T47D (cell line): ENCODE data around the gene SPATA32.
A peak's percentile ranks its signal among the peaks of the same experiment; 100 is the strongest.
"Not testable (repeated sequence)": the region's sequence is repeated elsewhere in the genome, so short reads cannot be mapped to it uniquely, and the experiment has no call there.

Source experiments
- DNase-seq, 2 experiments: peaks; one replicate each; pipeline versions ENCODE4 v3.0.0 to v3.0.0-alpha.2; 2011 to 2012; ENCODE audit warnings: low read depth in 1 of 2, low spot score in 1 of 2
- JUND ChIP-seq: IDR thresholded peaks from 2 replicates; pipeline ENCODE4 v1.6.1; 2012; ENCODE audit warnings: low read depth
- in situ Hi-C: cut with HindIII; loops from 2 replicates; pipeline ENCODE4 v1.10.0; 2016; ENCODE audit warnings: low sequenced_read_pairs, low pct_unique_long_range_greater_than_20kb

SPATA32 gene, protein sequence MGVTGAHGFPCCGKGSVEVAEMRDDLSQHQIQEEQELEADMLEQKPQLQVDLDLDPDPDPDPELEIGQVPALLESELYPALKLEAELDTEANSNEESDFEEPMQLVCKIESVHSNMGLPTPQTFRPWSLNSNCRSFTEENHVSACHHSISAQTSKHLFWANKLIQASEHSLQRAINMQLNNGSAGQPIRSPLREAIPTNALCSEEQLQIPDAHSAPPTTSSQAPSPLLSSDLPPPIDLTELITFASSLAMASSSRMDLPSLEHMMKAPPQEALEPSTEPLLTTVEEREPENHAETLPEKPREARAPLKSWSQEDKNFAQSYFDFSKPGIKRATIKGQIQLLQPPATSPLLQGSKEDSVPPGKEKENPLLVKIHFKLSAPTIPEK

GRCh38 chr17:45261577-45262515 is at the start of gene SPATA32:
Gene SPATA32 (minus strand): TSS chr17:45262094. CDS start chr17:45262016, 78 bp downstream.
- TF ChIP-seq JUND = no peak
- in situ Hi-C loops = no loop called here
- DNase-seq = no peak

- TF ChIP-seq JUND = no peak
- in situ Hi-C loops = no loop called here
- no peak for DNase-seq
These were observed 49.5 kb upstream of the SPATA32 start for GRCh38 chr17:45311401-45311759.

- DNase-seq = no peak
- no peak for TF ChIP-seq JUND
- in situ Hi-C loops = no loop called here
These were observed 48.8 kb upstream of the SPATA32 start for GRCh38 chr17:45310380-45311324.

- in situ Hi-C loops = no loop called here
These were observed 47.5 kb upstream of the SPATA32 start for GRCh38 chr17:45309400-45309799.

GRCh38 chr17:45308840-45309239 is 46.9 kb upstream of the SPATA32 start:
- DNase-seq = no peak
- TF ChIP-seq JUND = no peak
- in situ Hi-C loops = no loop called here

More at GRCh38 chr17:45309400-45309799, 47.5 kb upstream of the SPATA32 start:
- no peak for DNase-seq
- TF ChIP-seq JUND = no peak

DNA sequence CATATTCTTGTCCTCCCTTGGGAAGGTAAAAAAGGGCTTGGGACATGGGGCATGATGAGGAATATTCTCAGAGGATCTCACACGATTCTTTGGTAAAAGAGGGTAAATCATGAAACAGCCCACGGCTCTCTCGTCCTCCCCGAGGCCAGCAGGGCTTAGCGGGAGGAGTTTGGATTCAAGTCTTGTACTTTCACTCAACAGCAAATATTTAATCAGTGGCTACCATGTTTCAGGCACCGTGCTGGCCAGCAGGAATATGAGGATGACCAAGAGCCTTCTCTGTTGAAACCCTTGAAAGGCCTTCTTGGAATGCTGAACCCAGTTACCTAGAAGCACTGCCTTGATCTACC is 46.1 kb upstream of the SPATA32 start:
- in situ Hi-C loops = no loop called here
- no peak for DNase-seq
- TF ChIP-seq JUND = no peak

DNA sequence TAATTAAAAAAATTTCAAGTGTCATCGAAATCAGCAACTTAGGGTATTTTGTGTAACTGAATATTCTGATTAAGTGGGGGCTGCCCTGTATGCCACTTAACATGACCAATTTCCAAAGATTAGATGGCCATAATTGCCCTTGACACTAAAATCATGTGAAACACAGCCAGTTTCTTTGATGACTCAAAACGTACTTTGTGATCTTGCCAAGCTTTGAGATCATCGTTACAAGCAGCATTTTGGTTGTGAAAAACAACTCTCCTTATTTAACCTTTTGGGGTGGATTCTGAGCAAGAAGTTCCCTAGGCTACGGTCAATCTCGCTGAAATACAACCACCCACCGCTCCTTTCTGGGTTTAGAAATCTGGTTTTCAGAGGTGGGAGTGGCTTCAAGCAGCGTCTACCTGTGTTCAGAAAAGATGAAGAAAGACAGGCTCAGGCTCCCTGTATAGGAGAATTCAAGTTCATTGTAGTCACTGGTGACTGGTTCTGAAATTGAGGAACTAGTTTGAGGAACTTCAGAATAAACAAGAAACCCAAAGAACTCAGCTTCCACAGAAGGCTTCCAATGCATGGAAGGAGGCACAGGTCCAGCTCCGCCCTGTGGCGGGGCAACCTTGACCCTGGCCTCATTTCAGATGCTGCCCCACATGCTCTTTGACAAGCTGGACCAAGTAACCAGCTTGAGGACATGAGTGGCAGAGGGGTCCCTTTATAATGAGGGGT is 45.6 kb upstream of the SPATA32 start:
- in situ Hi-C loops = no loop called here
- TF ChIP-seq JUND = no peak
- DNase-seq = no peak

GRCh38 chr17:45306623-45307022 is 44.7 kb upstream of the SPATA32 start:
- peak in 1 of 2 experiments; percentile 44 for DNase-seq
- TF ChIP-seq JUND = no peak
- in situ Hi-C loops = no loop called here

- no peak for DNase-seq
- TF ChIP-seq JUND = no peak
- in situ Hi-C loops = no loop called here
These were observed 44.2 kb upstream of the SPATA32 start for GRCh38 chr17:45306094-45306493.

GRCh38 chr17:45305530-45306087 is 43.7 kb upstream of the SPATA32 start:
- no peak for TF ChIP-seq JUND
- in situ Hi-C loops = no loop called here

GRCh38 chr17:45302649-45303173 is 40.8 kb upstream of the SPATA32 start:
- DNase-seq = no peak
- no peak for TF ChIP-seq JUND
- in situ Hi-C loops = no loop called here

More at GRCh38 chr17:45305530-45306087, 43.7 kb upstream of the SPATA32 start:
- no peak for DNase-seq

DNA sequence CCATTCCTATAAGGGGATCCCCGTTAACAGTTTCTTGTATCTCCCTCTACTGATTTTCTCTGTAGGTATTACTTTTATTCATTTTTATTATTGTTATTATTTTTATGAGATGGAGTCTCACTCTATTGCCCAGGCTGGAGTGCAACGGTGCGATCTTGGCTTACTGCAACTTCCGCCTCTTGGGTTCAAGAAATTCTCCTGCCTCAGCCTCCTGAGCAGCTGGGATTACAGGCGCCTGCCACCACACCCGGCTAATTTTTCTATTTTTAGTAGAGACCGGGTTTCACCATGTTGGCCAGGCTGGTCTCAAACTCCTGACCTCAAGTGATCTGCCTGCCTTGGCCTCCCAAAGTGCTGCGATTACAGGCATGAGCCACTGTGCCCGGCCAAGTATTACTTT is 40.3 kb upstream of the SPATA32 start:
- in situ Hi-C loops = not testable (repeated sequence)

More for the DNA sequence above, 40.3 kb upstream of the SPATA32 start:
- not testable (repeated sequence) for DNase-seq
